Left renal pelvis (tissue), 4 donors: Measurements from ENCODE around the gene CCDC81. TPM values are rescaled to one million over a fixed set of nuclear protein-coding genes. Genes with fewer than 3 reads are reported as not detected.
"Not testable (repeated sequence)": the region's sequence is repeated elsewhere in the genome, so short reads cannot be mapped to it uniquely, and the experiment has no call there.

Source experiments
- DNase-seq, 4 donors: peaks; one replicate each; pipeline ENCODE4 v3.0.0-alpha.2; 2013; ENCODE audit warnings: low read depth in 4 of 4, low spot score in 3 of 4
- polyA plus RNA-seq, 4 donors: library from polyadenylated mRNA; unstranded; fragments of 120-200 nt; gene quantifications; one replicate each; pipeline ENCODE4 v1.2.1, GENCODE V29; 2013; ENCODE audit not compliant: insufficient read length in 4 of 4

The CCDC81 gene
- 1 to 10 TPM; 1.3 to 1.9 (median 1.5) TPM for polyA plus RNA-seq

GRCh38 chr11:86374586-86374985, at the start of gene CCDC81:
Gene CCDC81 (plus strand): TSS chr11:86374887. CDS start chr11:86375164, 277 bp downstream.
- DNase-seq = peak in 2 of 4 donors; percentile 18 to 35

- DNase-seq = no peak
Measured at GRCh38 chr11:86335131-86335767, 39.4 kb upstream of the CCDC81 start.

- no peak for DNase-seq
Measured at GRCh38 chr11:86337227-86337626, 37.5 kb upstream of the CCDC81 start.

- no peak for DNase-seq
Measured at GRCh38 chr11:86341382-86341781, 33.3 kb upstream of the CCDC81 start.

DNA sequence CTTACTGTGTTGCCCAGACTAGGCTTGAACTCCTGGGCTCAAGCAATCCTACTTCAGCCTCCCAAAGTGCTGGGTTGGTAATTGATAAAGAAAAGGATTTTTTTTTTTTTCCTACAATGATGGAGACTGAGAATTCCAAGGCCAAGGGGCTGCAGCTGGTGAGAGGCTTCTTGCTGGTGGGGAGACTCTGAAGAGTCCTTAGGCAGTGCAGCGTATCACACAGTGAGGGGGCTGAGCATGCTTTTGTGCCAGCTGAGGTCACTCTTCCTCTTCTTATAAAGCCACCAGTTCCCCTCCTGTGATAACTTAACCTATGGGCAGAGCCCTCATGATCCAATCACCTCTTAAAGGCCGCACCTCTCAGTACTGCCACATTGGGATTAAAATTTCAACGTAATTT, 28.2 kb upstream of the CCDC81 start:
- DNase-seq = no peak

- no peak for DNase-seq
Measured at GRCh38 chr11:86355256-86355655, 19.4 kb upstream of the CCDC81 start.

DNA sequence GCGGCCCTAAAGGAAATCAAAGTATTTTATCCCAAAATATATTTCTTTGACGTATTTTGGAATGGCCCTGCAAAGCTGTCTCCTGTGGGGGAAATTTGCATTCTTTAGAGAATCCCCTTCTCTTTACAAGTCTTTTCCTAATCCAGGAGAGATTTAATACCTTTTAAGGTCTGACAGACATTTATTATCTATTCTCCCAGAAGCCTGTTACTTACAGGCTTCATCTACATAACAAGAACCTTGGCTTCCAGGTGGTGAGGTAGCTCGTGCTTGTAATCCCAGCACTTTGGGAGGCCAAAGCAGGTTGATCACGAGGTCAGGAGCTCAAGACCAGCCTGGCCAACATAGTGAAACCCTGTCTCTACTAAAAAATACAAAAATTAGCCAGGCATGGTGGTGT, 17.3 kb upstream of the CCDC81 start:
- DNase-seq = not testable (repeated sequence)

- DNase-seq = no peak
Measured at GRCh38 chr11:86358720-86359119, 16.0 kb upstream of the CCDC81 start.

DNA sequence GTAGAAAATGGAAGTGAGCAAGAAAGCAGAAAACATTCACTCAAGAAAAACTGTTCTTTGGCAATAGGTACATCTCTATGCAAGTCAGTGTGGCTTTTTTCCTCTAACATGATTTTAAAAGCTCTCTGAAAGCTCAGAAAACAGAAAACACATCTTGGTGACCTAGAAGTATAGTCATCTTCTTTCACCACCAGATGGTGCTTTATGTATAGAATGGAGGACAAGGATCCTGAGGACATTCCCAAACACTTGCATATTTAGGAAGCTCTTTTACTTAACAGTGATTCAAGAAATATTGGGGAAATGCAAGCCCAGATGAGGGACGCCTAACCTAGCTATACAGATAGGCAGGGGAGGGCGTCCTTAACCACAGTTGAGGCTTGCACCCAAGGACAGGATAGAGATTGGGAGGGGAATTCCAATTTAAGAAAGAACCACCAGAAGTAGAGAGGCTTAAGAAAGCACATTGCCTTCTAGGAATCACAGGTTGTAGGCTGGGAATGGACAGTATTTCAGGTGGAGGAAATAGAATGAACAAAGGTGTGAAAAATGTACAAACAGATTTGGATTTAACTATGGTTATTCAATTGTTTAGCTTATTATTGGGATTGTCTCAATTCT, 13.8 kb upstream of the CCDC81 start:
- DNase-seq = no peak

DNA sequence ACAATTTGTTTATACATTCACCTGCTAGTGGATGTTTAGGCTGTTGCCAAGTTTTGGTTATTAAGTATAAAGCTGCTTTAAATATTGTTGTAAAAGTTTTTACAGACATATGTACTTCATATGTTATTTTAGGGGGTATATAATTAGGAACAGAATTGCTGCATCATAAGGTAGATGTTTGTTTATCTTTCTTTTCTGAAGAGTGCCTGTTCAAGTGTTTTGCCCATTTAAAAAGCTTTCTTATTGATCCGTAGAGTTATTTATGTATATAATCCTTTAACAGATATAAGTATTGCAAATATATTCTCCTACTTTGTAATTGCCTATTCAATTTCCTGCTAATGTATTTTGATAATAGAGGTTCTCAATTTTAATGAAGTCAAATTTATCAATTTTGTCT, 11.3 kb upstream of the CCDC81 start:
- no peak for DNase-seq

GRCh38 chr11:86365546-86365945, 9.1 kb upstream of the CCDC81 start:
- DNase-seq = no peak

GRCh38 chr11:86369668-86370067, 5.0 kb upstream of the CCDC81 start:
- no peak for DNase-seq

- DNase-seq = no peak
Measured at GRCh38 chr11:86370171-86370570, 4.5 kb upstream of the CCDC81 start.

DNA sequence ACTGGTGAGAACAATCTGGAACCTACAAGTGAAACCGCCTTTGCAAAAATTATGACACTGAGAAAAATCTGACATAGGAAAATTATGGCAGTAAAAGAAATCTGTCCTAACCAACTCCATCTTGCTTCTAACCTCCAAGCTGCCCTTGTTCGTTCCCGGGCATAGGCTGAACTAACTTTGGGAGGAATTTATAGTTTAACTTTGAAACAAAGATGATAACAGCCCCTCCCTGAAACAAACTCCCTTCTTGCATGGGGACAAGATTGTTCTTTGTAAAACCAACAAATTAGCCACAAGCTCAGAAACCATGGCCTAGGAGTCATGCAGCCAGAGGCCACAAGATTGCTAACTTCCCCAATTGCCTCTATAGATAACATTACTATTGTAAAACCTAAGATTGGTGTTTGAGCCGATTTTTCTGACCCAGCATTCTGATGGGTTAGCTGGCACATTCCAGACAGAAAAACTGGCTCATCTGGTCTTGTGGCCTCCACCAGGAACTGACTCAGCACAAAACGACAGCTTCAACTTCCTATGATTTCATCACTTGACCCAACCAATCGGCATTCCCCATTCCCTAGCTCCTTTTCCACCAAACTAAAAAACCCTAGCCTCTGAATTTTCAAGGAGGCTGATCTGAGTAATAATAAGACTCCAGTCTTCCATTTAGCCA, 3.6 kb upstream of the CCDC81 start:
- DNase-seq = no peak

DNA sequence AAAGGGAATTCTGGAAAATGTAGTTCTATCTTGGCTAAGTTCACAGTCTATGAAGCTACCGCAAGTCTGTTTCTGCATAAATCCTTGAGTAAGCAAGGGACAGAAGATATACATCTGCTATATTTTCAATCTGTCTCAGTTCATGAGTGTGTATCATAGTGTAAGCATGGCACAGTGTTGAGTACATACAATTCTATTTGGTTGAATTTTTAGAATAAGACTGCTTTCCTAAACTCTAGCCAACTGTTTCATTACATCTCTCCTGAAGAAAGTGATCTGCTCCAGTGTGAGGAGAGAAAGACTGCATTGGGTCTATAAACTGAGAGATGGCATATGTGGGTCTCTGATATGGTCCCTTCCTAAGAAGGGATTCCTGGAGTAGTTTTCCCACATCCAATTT, 2.6 kb upstream of the CCDC81 start:
- no peak for DNase-seq

DNA sequence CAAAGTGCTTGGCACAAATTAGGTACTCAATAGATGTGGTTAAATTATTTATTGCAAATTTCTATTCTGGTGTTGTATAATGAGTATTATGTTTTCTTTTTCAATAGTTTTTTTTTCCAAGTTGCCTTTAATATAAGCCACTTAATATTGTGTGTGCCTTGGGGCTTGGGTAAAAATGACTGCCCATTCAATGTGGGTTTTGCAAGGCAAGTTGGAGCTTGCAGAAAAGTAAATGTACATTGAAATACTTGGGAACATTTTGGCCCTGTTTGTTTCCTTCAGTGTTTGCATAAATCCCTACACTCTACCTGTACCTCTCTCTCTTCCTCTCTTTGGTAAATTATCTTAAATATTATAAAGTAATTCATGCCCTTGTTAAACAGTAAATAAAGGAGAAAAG, 2.1 kb upstream of the CCDC81 start:
- no peak for DNase-seq

- no peak for DNase-seq
Measured at GRCh38 chr11:86374069-86374468, 618 bp upstream of the CCDC81 start.

- DNase-seq = no peak
Measured at GRCh38 chr11:86377972-86378371, 3.3 kb downstream of the CCDC81 start.

GRCh38 chr11:86380295-86381059, 5.8 kb downstream of the CCDC81 start:
- no peak for DNase-seq

DNA sequence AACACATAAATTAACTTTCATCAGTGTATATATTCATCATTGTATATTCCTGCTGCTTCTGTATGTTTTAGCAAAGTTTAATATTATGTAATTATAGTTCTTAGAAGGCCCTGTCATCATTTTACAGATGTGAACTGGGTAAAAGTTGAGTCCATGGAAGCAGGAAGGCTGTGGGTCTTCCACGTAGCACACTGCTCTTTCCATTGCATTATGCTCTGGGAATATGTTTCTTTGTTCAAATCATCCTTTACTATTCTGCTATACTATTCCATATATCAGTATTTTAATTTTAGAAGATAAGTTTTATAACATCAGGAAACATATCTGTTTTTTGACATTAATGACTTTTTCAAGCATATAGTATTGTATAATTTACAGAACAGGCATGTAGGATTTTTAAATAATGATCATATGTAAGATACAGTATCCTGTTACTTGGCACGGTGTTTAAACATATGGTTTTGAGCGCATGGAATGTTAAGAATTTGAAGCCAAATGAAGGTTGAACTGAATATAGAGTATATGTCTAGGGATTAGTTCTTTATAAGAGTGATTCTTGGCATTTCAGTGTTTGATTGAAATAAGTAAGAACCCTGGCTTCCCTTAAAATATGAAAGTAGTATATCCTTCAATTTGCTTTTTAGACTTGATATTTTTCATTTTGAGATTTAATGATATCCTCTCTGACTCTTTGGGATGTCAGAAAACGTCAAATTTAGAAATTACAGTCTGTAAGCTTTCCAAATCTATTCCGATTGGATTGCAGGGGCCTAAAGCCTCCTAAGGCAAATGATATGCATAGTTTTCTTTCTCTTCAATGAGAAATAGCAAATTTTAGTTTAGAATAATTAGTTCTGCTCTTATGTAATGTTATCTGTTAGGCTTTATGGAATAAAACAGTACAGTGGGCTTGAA, 8.6 kb downstream of the CCDC81 start:
- no peak for DNase-seq
